Activated naive CD4-positive, alpha-beta T cell treated with anti-CD3 and anti-CD28 coated beads, Interleukin-2, amount 50 U/mL, for 16 hours (primary cell): ENCODE measurements around the gene RASIP1.

ENCODE experiments used
- DNase-seq: peaks from one replicate; pipeline ENCODE4 v3.0.0-alpha.2; 2020

The RASIP1 gene

GRCh38 chr19:48755787-48756186 is 15.4 kb upstream of the RASIP1 start:
- DNase-seq, result no peak

GRCh38 chr19:48755084-48755641 is 14.8 kb upstream of the RASIP1 start, which contains the start of gene FGF21:
Gene FGF21, plus strand, starts transcription at chr19:48755524. Its CDS starts 713 bp downstream, at chr19:48756237.
- DNase-seq, result no peak

GRCh38 chr19:48752496-48753365 is 12.3 kb upstream of the RASIP1 start, which contains the start of gene FUT1:
Gene FUT1, minus strand, starts transcription at chr19:48752641. Its CDS starts 1,360 bp downstream, at chr19:48751281.
- DNase-seq, result peak; percentile 37

GRCh38 chr19:48751845-48752495 is 11.6 kb upstream of the RASIP1 start:
- DNase-seq, result no peak

GRCh38 chr19:48750771-48751504 is 10.5 kb upstream of the RASIP1 start:
- DNase-seq, result no peak

- DNase-seq, result no peak
Observed at GRCh38 chr19:48750351-48750750, 9.9 kb upstream of the RASIP1 start.

- no peak for DNase-seq
Observed at GRCh38 chr19:48749571-48750198, 9.3 kb upstream of the RASIP1 start.

GRCh38 chr19:48746738-48747575 is 6.5 kb upstream of the RASIP1 start, which contains the start of gene IZUMO1:
Gene IZUMO1, minus strand, starts transcription at chr19:48746909. Its CDS starts 1,050 bp downstream, at chr19:48745859.
- peak; percentile 49 for DNase-seq

- no peak for DNase-seq
Observed at GRCh38 chr19:48746110-48746509, 5.7 kb upstream of the RASIP1 start.

- peak; percentile 45 for DNase-seq
Observed at GRCh38 chr19:48745208-48745995, 5.0 kb upstream of the RASIP1 start.

GRCh38 chr19:48742096-48742495 is 1.7 kb upstream of the RASIP1 start:
- no peak for DNase-seq

GRCh38 chr19:48741129-48741999 is 954 bp upstream of the RASIP1 start:
- no peak for DNase-seq

- DNase-seq, result no peak
Observed at GRCh38 chr19:48739404-48740163, 826 bp downstream of the RASIP1 start.

GRCh38 chr19:48738557-48739403 is 1.6 kb downstream of the RASIP1 start:
- DNase-seq, result peak; percentile 90

- DNase-seq, result no peak
Observed at GRCh38 chr19:48737360-48737998, 2.9 kb downstream of the RASIP1 start.

- no peak for DNase-seq
Observed at GRCh38 chr19:48735031-48735615, 5.3 kb downstream of the RASIP1 start.

- DNase-seq, result no peak
Observed at GRCh38 chr19:48734625-48735024, 5.8 kb downstream of the RASIP1 start.
